Endothelial cell of umbilical vein (primary cell): Measurements from ENCODE around the gene CASP12.

Experiments
- EZH2 ChIP-seq: IDR thresholded peaks from 2 replicates; pipeline ENCODE4 v1.6.1; 2012; ENCODE audit warnings: borderline replicate concordance, low read depth, mild to moderate bottlenecking, moderate library complexity, low read length, inconsistent platforms; ENCODE audit not compliant: severe bottlenecking
- FOS ChIP-seq: IDR thresholded peaks from 2 replicates; pipeline ENCODE4 v1.6.1; 2011; ENCODE audit warnings: mild to moderate bottlenecking, low read length, moderate library complexity, borderline replicate concordance; ENCODE audit not compliant: insufficient read depth
- GATA2 ChIP-seq: IDR thresholded peaks from 2 replicates; pipeline ENCODE4 v1.7.0; 2011; ENCODE audit warnings: low read depth, mild to moderate bottlenecking, moderate library complexity, mixed read lengths, low read length; ENCODE audit not compliant: insufficient read length, insufficient read depth
- JUN ChIP-seq: IDR thresholded peaks from 2 replicates; pipeline ENCODE4 v1.6.1; 2011; ENCODE audit warnings: borderline replicate concordance, low read depth; ENCODE audit not compliant: insufficient read length, insufficient read depth
- MYC ChIP-seq: IDR thresholded peaks from one replicate; pipeline ENCODE4 v1.6.1; 2011; ENCODE audit warnings: mild to moderate bottlenecking, low read depth, low read length
- POLR2A ChIP-seq: IDR thresholded peaks from 2 replicates; pipeline ENCODE4 v1.6.1; 2012; ENCODE audit warnings: low read depth, mild to moderate bottlenecking, control low read depth, low read length
- POLR2AphosphoS5 ChIP-seq: IDR thresholded peaks from 2 replicates; pipeline ENCODE4 v1.6.1; 2012; ENCODE audit warnings: low read depth, mild to moderate bottlenecking, control low read depth, low read length, moderate library complexity; ENCODE audit not compliant: insufficient read depth
- TF ChIP-seq, protein P1 (sequence below), 2 donors: IDR thresholded peaks; 1 replicate in 1 of 2; 2 replicates in 1 of 2; pipeline ENCODE4 v1.5.1; 2011; ENCODE audit warnings: low read length in 2 of 2, mild to moderate bottlenecking in 2 of 2, moderate library complexity in 2 of 2, control low read depth in 1 of 2, inconsistent platforms in 1 of 2, low read depth in 1 of 2; ENCODE audit not compliant: insufficient read depth in 1 of 2; ENCODE audit errors: extremely low read depth in 1 of 2

DNA sequence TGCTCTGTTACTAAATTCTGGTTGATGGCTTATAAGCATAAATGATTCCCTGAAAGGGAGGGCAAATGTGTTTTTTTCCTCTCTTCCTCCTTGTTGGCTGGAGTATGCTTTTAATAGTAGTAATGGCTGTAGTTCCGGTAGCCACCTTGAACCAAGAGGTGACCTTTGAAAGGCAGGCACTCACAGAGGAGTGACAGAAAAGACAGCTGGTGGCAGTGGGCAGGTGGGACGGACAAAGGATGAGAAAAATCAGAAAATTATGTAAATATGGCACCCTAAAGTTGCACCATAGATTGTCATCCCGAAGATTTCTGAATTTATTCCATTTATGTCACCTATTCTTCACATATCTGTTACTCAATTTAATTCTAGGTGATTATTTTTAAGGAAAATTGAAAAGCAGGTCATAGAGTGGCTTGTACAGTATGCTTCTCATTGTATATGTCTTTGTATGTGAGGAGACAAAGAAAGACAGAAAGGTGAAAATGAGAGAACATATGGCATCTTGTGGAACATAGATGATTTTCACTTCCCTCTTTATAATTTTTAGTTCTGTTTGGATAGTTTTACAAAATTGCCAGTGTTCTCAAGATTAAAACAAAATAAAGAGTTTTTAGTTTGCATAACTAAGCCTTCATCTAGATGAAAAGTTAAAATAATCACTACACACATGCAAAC is 17.0 kb downstream of the CASP12 start:
- TF ChIP-seq EZH2 (no peak), POLR2A (no peak), JUN (no peak), GATA2 (no peak), POLR2AphosphoS5 (no peak), MYC (no peak), FOS (no peak)
- TF ChIP-seq, protein P1, sequence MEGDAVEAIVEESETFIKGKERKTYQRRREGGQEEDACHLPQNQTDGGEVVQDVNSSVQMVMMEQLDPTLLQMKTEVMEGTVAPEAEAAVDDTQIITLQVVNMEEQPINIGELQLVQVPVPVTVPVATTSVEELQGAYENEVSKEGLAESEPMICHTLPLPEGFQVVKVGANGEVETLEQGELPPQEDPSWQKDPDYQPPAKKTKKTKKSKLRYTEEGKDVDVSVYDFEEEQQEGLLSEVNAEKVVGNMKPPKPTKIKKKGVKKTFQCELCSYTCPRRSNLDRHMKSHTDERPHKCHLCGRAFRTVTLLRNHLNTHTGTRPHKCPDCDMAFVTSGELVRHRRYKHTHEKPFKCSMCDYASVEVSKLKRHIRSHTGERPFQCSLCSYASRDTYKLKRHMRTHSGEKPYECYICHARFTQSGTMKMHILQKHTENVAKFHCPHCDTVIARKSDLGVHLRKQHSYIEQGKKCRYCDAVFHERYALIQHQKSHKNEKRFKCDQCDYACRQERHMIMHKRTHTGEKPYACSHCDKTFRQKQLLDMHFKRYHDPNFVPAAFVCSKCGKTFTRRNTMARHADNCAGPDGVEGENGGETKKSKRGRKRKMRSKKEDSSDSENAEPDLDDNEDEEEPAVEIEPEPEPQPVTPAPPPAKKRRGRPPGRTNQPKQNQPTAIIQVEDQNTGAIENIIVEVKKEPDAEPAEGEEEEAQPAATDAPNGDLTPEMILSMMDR (IDR thresholded peaks at IDR 0.05; ENCODE audit: extremely low read depth in 1 of 2, insufficient read depth in 1 of 2, low read depth in 1 of 2, low read length in 2 of 2): no peak
